HG03378 (cell line): ENCODE measurements around the gene UNKL.

Source experiments
- ATAC-seq: cut with Tn5 transposase; IDR thresholded peaks from one replicate; pipeline ENCODE4 v1.9.1; 2021; ENCODE audit warnings: mild to moderate bottlenecking, moderate library complexity; ENCODE audit not compliant: unreplicated experiment

Gene UNKL

GRCh38 chr16:1378804-1379303 lies 35.6 kb downstream of the UNKL start:
- ATAC-seq: no peak

- no peak for ATAC-seq
Observed at GRCh38 chr16:1378087-1378803, 36.3 kb downstream of the UNKL start.

GRCh38 chr16:1377406-1378010 lies 37.0 kb downstream of the UNKL start:
- ATAC-seq: no peak

GRCh38 chr16:1375741-1376410 lies 38.6 kb downstream of the UNKL start:
- ATAC-seq: no peak

- no peak for ATAC-seq
Observed at GRCh38 chr16:1375298-1375640, 39.2 kb downstream of the UNKL start.

GRCh38 chr16:1374418-1375297 lies 39.8 kb downstream of the UNKL start:
- no peak for ATAC-seq

GRCh38 chr16:1372292-1372950 lies 42.1 kb downstream of the UNKL start:
- ATAC-seq: no peak

- no peak for ATAC-seq
Observed at GRCh38 chr16:1371054-1371978, 43.2 kb downstream of the UNKL start.

- ATAC-seq: no peak
Observed at GRCh38 chr16:1367486-1368174, 46.9 kb downstream of the UNKL start.

GRCh38 chr16:1366712-1367299 lies 47.7 kb downstream of the UNKL start:
- no peak for ATAC-seq

- no peak for ATAC-seq
Observed at GRCh38 chr16:1366060-1366711, 48.3 kb downstream of the UNKL start.

- ATAC-seq: no peak
Observed at GRCh38 chr16:1364510-1364909, 50.0 kb downstream of the UNKL start.

GRCh38 chr16:1363501-1364041 lies 50.9 kb downstream of the UNKL start:
- no peak for ATAC-seq

- no peak for ATAC-seq
Observed at GRCh38 chr16:1362807-1363206, 51.7 kb downstream of the UNKL start.

- ATAC-seq: no peak
Observed at GRCh38 chr16:1361685-1362360, 52.7 kb downstream of the UNKL start.

- ATAC-seq: no peak
Observed at GRCh38 chr16:1357906-1358566, 56.5 kb downstream of the UNKL start.
